ENCODE measurements around the gene ACKR3. TPM values are rescaled to one million over a fixed set of nuclear protein-coding genes. Genes with fewer than 3 reads are reported as not detected.

ACKR3 gene
- polyA plus RNA-seq, 2 of the 4 experiments (the other 2 are of a cell fraction) = 21.3 to 33.2 TPM

DNA sequence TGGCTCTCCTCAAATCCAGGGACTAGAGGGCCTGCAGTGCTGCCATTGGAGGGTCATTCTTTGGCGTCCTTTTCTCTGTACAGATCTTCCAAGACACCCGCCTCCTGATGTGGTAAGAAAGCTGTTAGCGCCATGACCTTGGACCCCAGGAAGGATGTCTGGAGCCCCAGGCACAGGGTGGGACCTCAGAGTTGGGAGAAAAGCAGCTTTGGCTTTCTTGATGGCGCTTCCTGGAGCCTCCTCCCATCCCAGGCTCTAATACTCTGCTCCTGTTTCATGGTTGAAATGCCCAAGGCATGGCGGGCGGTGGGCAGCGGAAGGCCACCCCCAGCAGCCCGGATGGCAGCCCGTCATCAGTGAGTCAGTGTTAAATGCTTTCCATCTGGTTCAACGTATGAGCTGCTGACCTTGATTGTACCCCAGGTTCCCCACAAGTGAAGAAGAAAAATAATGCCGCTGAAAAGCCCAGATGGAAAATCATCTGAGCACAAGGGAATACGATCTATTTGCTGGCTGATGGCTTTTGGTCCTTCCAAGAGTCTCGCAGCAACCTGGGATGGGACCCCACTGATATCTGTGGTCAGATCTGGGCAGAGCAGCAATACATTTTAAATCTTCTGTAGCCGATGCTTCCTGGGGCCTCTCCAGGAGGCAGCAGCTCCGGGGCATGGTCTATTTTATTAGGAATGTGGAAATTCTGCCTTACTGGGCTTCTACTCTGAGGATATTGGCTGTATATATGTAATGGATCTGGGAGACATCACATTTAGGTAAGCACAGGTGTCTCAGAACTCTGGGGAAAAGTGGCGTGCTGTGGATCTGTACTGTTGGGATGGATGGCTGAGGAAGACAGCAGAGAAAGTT lies 15.1 kb downstream of the ACKR3 start:
- ChIA-PET POLR2A (no interaction called here), CTCF (interaction anchor here (1.0 kb wide), 1 partner anchor 15 kb away, joined by 3 read pairs; the partner anchor contains the start of gene ACKR3)
- no peak; a peak in 1 of 6 replicates for ATAC-seq
- Histone ChIP-seq H3K4me1 (no peaks in the 10 kb centered on the region), H3K4me3 (no peak overlapping the region), H3K4me2 (no peak overlapping the region), H3K27ac (no peak overlapping the region), H3K9me3 (no peaks in the 10 kb centered on the region)
- no peak for FAIRE-seq
- WGBS (ENCODE audit: missing lambda C conversion rate) = 65% methylated on average over 15 of the region's 16 CpGs
- no peak for DNase-seq (ENCODE audit: low read depth in 1 of 2, low spot score in 1 of 2)
- TF ChIP-seq RFX5 (IDR thresholded peaks at IDR 0.05) = no peak
- no peak for TF ChIP-seq RARB (CRISPR knock-in tag; IDR thresholded peaks at IDR 0.05)
- TF ChIP-seq TP53 (CRISPR knock-in tag; IDR thresholded peaks at IDR 0.05) = no peak
- TF ChIP-seq KDM5A (IDR thresholded peaks at IDR 0.05) = no peak
- TF ChIP-seq ESRRA (IDR thresholded peaks at IDR 0.05; ENCODE audit: borderline replicate concordance, low read length) = no peak
- TF ChIP-seq NR3C1 (IDR thresholded peaks at IDR 0.05) = no peak
- TF ChIP-seq, protein P1, sequence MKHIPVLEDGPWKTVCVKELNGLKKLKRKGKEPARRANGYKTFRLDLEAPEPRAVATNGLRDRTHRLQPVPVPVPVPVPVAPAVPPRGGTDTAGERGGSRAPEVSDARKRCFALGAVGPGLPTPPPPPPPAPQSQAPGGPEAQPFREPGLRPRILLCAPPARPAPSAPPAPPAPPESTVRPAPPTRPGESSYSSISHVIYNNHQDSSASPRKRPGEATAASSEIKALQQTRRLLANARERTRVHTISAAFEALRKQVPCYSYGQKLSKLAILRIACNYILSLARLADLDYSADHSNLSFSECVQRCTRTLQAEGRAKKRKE (CRISPR knock-in tag; IDR thresholded peaks at IDR 0.05; ENCODE audit: low read depth) = no peak
- TF ChIP-seq NFE2L2 (conservative IDR thresholded peaks at IDR 0.05; ENCODE audit: low read length) = no peak
- no peak for TF ChIP-seq NPAS2 (CRISPR knock-in tag; IDR thresholded peaks at IDR 0.05; ENCODE audit: borderline replicate concordance)
- TF ChIP-seq HOXB13 (CRISPR knock-in tag; IDR thresholded peaks at IDR 0.05; ENCODE audit: low read depth) = no peak
- TF ChIP-seq POLR2A (IDR thresholded peaks at IDR 0.05; ENCODE audit: low read length) = no peak
- no peak for TF ChIP-seq CHD2 (IDR thresholded peaks at IDR 0.05; ENCODE audit: low read length, partially characterized antibody)
- no peak for TF ChIP-seq HEYL (CRISPR knock-in tag; IDR thresholded peaks at IDR 0.05)
- TF ChIP-seq MAZ (IDR thresholded peaks at IDR 0.05; ENCODE audit: borderline replicate concordance, low read depth, low read length) = no peak
- TF ChIP-seq, protein P2, sequence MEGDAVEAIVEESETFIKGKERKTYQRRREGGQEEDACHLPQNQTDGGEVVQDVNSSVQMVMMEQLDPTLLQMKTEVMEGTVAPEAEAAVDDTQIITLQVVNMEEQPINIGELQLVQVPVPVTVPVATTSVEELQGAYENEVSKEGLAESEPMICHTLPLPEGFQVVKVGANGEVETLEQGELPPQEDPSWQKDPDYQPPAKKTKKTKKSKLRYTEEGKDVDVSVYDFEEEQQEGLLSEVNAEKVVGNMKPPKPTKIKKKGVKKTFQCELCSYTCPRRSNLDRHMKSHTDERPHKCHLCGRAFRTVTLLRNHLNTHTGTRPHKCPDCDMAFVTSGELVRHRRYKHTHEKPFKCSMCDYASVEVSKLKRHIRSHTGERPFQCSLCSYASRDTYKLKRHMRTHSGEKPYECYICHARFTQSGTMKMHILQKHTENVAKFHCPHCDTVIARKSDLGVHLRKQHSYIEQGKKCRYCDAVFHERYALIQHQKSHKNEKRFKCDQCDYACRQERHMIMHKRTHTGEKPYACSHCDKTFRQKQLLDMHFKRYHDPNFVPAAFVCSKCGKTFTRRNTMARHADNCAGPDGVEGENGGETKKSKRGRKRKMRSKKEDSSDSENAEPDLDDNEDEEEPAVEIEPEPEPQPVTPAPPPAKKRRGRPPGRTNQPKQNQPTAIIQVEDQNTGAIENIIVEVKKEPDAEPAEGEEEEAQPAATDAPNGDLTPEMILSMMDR (IDR thresholded peaks at IDR 0.05) = no peak
- no peak for TF ChIP-seq RAD21 (conservative IDR thresholded peaks at IDR 0.05 in 1 of 2, IDR thresholded peaks at IDR 0.05 in 1 of 2)
- TF ChIP-seq JUN (IDR thresholded peaks at IDR 0.05) = no peak
- no peak for TF ChIP-seq CEBPB (IDR thresholded peaks at IDR 0.05)
- TF ChIP-seq CBX8 (IDR thresholded peaks at IDR 0.05) = no peak

- DNase-seq (ENCODE audit: low read depth in 1 of 2, low spot score in 1 of 2) (no peak), ATAC-seq (no peak), FAIRE-seq (no peak)
- no peak for TF ChIP-seq CHD2 (IDR thresholded peaks at IDR 0.05; ENCODE audit: low read length, partially characterized antibody)
- no peak for TF ChIP-seq RAD21 (conservative IDR thresholded peaks at IDR 0.05 in 1 of 2, IDR thresholded peaks at IDR 0.05 in 1 of 2)
- no peak for TF ChIP-seq HOXA7 (CRISPR knock-in tag; IDR thresholded peaks at IDR 0.05)
- no peak for TF ChIP-seq MAZ (IDR thresholded peaks at IDR 0.05; ENCODE audit: borderline replicate concordance, low read depth, low read length)
- no peak for TF ChIP-seq TFCP2L1 (CRISPR knock-in tag; IDR thresholded peaks at IDR 0.05)
- TF ChIP-seq FOXS1 (CRISPR knock-in tag; IDR thresholded peaks at IDR 0.05) = no peak
- no peak overlapping the region for H3K27ac ChIP-seq
- 76% methylated on average over 5 of the region's 5 CpGs for WGBS (ENCODE audit: missing lambda C conversion rate)
- H3K4me3 ChIP-seq = no peak overlapping the region
- H3K4me1 ChIP-seq = no peaks in the 10 kb centered on the region
- ChIA-PET CTCF (no interaction called here), POLR2A (no interaction called here)
- no peaks in the 10 kb centered on the region for H3K9me3 ChIP-seq
- no peak overlapping the region for H3K4me2 ChIP-seq
Measured at GRCh38 chr2:236585966-236586365, 16.3 kb downstream of the ACKR3 start.
